Suprapubic skin (tissue), 4 donors: Measurements from ENCODE around the gene PARD3B. TPM values are rescaled to one million over a fixed set of nuclear protein-coding genes. Genes with fewer than 3 reads are reported as not detected.
A peak's percentile ranks its signal among the peaks of the same experiment; 100 is the strongest.

ENCODE experiments used
- DNase-seq, 2 donors: peaks; one replicate each; pipeline ENCODE4 v3.0.0-alpha.2; 2019; ENCODE audit warnings: low spot score in 2 of 2
- H3K27ac ChIP-seq: fragments of 200-600 bp; sonication (generic); one replicate; pipeline ENCODE4 v1.5.1; 2019
- H3K27me3 ChIP-seq: fragments of 200-600 bp; sonication (generic); one replicate; pipeline ENCODE4 v1.5.1; 2019
- H3K36me3 ChIP-seq: fragments of 200-600 bp; sonication (generic); one replicate; pipeline ENCODE4 v1.5.1; 2019
- H3K4me1 ChIP-seq: fragments of 200-600 bp; sonication (generic); one replicate; pipeline ENCODE4 v1.5.1; 2019
- H3K4me3 ChIP-seq: fragments of 200-600 bp; sonication (generic); one replicate; pipeline ENCODE4 v1.5.1; 2019; ENCODE audit warnings: mild to moderate bottlenecking
- H3K9me3 ChIP-seq: fragments of 200-600 bp; sonication (generic); one replicate; pipeline ENCODE4 v1.5.1; 2019
- CTCF ChIP-seq, 2 donors: fragments of 200-600 bp in 1 of 2; fragments of 450-650 bp in 1 of 2; sonication (generic) in 1 of 2; IDR thresholded peaks; one replicate each; pipeline ENCODE4 v1.5.1; 2016 to 2019; ENCODE audit warnings: antibody characterized with exemption in 2 of 2, mild to moderate bottlenecking in 1 of 2, moderate library complexity in 1 of 2
- EP300 ChIP-seq: sonication (generic); formaldehyde crosslinking; IDR thresholded peaks from one replicate; pipeline ENCODE4 v1.6.1; 2017; ENCODE audit warnings: antibody characterized with exemption
- POLR2A ChIP-seq, 2 donors: fragments of 450-650 bp; IDR thresholded peaks; one replicate each; pipeline ENCODE4 v1.6.1; 2017; ENCODE audit warnings: antibody characterized with exemption in 2 of 2, mild to moderate bottlenecking in 2 of 2, moderate library complexity in 2 of 2
- POLR2AphosphoS5 ChIP-seq, 3 donors: sonication (generic); formaldehyde crosslinking; IDR thresholded peaks; one replicate each; pipeline ENCODE4 v1.6.1; 2017; ENCODE audit warnings: antibody characterized with exemption in 3 of 3
- WGBS: methylation state at CpG from one replicate; pipeline ENCODE4 v1.1.5; 2018; 5-methylcytosine and 5-hydroxymethylcytosine counted together
- total RNA-seq, 4 donors: library from RNA; depleted of rRNA; stranded (reverse); fragments of >200 nt; gene quantifications; one replicate each; pipeline ENCODE4 v1.1.0, GENCODE V29; 2016

The PARD3B gene
- total RNA-seq, 4 donors from 2014 or later: 12.5 to 18.9 (median 15.5) TPM

GRCh38 chr2:204663816-204664425 lies 118.6 kb downstream of the PARD3B start:
- Histone ChIP-seq H3K4me3 (no peak overlapping the region), H3K27ac (peak overlapping the region; percentile 76), H3K4me1 (peaks cover 16% of the 10 kb centered on the region), H3K9me3 (no peaks in the 10 kb centered on the region), H3K36me3 (no peaks in the 10 kb centered on the region), H3K27me3 (no peaks in the 10 kb centered on the region)
- 69% methylated on average over 2 of the region's 2 CpGs for WGBS
- no peak for DNase-seq
- TF ChIP-seq CTCF (IDR thresholded peaks at IDR 0.05) (no peak), POLR2AphosphoS5 (IDR thresholded peaks at IDR 0.05) (no peak), POLR2A (IDR thresholded peaks at IDR 0.05) (no peak), EP300 (no peak)

GRCh38 chr2:204664708-204665121 lies 119.4 kb downstream of the PARD3B start:
- TF ChIP-seq POLR2AphosphoS5 (IDR thresholded peaks at IDR 0.05) (no peak), EP300 (no peak), CTCF (IDR thresholded peaks at IDR 0.05) (no peak), POLR2A (IDR thresholded peaks at IDR 0.05) (no peak)
- 13% methylated on average over 1 of the region's 1 CpG for WGBS

GRCh38 chr2:204665207-204665606 lies 119.9 kb downstream of the PARD3B start:
- Histone ChIP-seq H3K36me3 (no peaks in the 10 kb centered on the region), H3K27me3 (no peaks in the 10 kb centered on the region), H3K4me3 (no peak overlapping the region), H3K27ac (peak overlapping the region; percentile 76), H3K9me3 (no peaks in the 10 kb centered on the region), H3K4me1 (peaks cover 16% of the 10 kb centered on the region)
- 29% methylated on average over 1 of the region's 1 CpG for WGBS
- DNase-seq: no peak
- TF ChIP-seq CTCF (IDR thresholded peaks at IDR 0.05) (no peak), EP300 (no peak), POLR2AphosphoS5 (IDR thresholded peaks at IDR 0.05) (peak in 1 of 3 donors; percentile 60), POLR2A (IDR thresholded peaks at IDR 0.05) (no peak)

More at GRCh38 chr2:204664708-204665121, 119.4 kb downstream of the PARD3B start:
- Histone ChIP-seq H3K9me3 (no peaks in the 10 kb centered on the region), H3K27me3 (no peaks in the 10 kb centered on the region), H3K4me3 (no peak overlapping the region), H3K4me1 (peaks cover 16% of the 10 kb centered on the region), H3K27ac (peak overlapping the region; percentile 76), H3K36me3 (no peaks in the 10 kb centered on the region)
- DNase-seq: no peak

GRCh38 chr2:204665771-204666170 lies 120.5 kb downstream of the PARD3B start:
- H3K36me3 ChIP-seq: no peaks in the 10 kb centered on the region
- WGBS: 98% methylated on average over 2 of the region's 2 CpGs
- TF ChIP-seq CTCF (IDR thresholded peaks at IDR 0.05) (no peak), POLR2AphosphoS5 (IDR thresholded peaks at IDR 0.05) (no peak), EP300 (no peak), POLR2A (IDR thresholded peaks at IDR 0.05) (no peak)
- H3K27ac ChIP-seq: peak overlapping the region; percentile 76
- no peak for DNase-seq
- H3K4me3 ChIP-seq: no peak overlapping the region
- H3K27me3 ChIP-seq: no peaks in the 10 kb centered on the region
- H3K9me3 ChIP-seq: no peaks in the 10 kb centered on the region
- peaks cover 16% of the 10 kb centered on the region for H3K4me1 ChIP-seq

GRCh38 chr2:204667990-204668389 lies 122.7 kb downstream of the PARD3B start:
- DNase-seq: no peak
- Histone ChIP-seq H3K27me3 (no peaks in the 10 kb centered on the region), H3K27ac (no peak overlapping the region), H3K4me1 (peaks cover 16% of the 10 kb centered on the region), H3K36me3 (no peaks in the 10 kb centered on the region), H3K4me3 (no peak overlapping the region), H3K9me3 (no peaks in the 10 kb centered on the region)
- 95% methylated on average over 2 of the region's 2 CpGs for WGBS
- TF ChIP-seq POLR2A (IDR thresholded peaks at IDR 0.05): no peak
- no peak for TF ChIP-seq CTCF (IDR thresholded peaks at IDR 0.05)
- TF ChIP-seq EP300: no peak
- TF ChIP-seq POLR2AphosphoS5 (IDR thresholded peaks at IDR 0.05): no peak
